PC-3 (cell line): ENCODE results near the gene CYP2A6. TPM values are rescaled to one million over a fixed set of nuclear protein-coding genes. Genes with fewer than 3 reads are reported as not detected.
"Not testable (repeated sequence)": the region's sequence is repeated elsewhere in the genome, so short reads cannot be mapped to it uniquely, and the experiment has no call there.

ENCODE experiments used
- ATAC-seq: fragments of 200-7000 bp; cut with Tn5 transposase; 2 replicates; pipeline ENCODE4 v1.9.1; 2020; ENCODE audit warnings: mild to moderate bottlenecking, moderate library complexity
- BruUV-seq: library from RNA; stranded (reverse); fragments of 400-500 nt; replicated peaks from 2 replicates; lab custom pipeline; 2021; lab: Mats Ljungman, UMichigan
- CTCF ChIA-PET: fragments of 300-600 bp; sonication (Branson Sonifier 250); formaldehyde crosslinking; loops from one replicate; lab custom pipeline; 2022; ENCODE audit warnings: antibody characterized with exemption; lab: Charles Lee
- POLR2A ChIA-PET: fragments of 300-600 bp; sonication (Branson Sonifier 250); formaldehyde crosslinking; loops from one replicate; lab custom pipeline; 2022; ENCODE audit warnings: antibody characterized with exemption; ENCODE audit not compliant: unreplicated experiment; lab: Charles Lee
- DNase-seq: peaks from one replicate; pipeline ENCODE4 v3.0.0-alpha.2; 2015
- H2AFZ ChIP-seq: fragments of 300-600 bp; sonication (generic); 2 replicates; pipeline ENCODE4 v1.6.0; 2016; ENCODE audit warnings: antibody characterized with exemption, low read length
- H3F3A ChIP-seq: fragments of 300-600 bp; sonication (generic); one replicate; pipeline ENCODE4 v1.6.0; 2017; ENCODE audit warnings: antibody characterized with exemption, low read length, control low read depth, mild to moderate bottlenecking; ENCODE audit not compliant: unreplicated experiment
- H3K27ac ChIP-seq: fragments of 300-600 bp; sonication (generic); 2 replicates; pipeline ENCODE4 v1.5.1; 2016; ENCODE audit warnings: mild to moderate bottlenecking, low read length
- H3K27me3 ChIP-seq: fragments of 300-600 bp; sonication (generic); 2 replicates; pipeline ENCODE4 v1.6.1; 2016; ENCODE audit warnings: low read length, mixed read lengths
- H3K36me3 ChIP-seq: fragments of 300-600 bp; sonication (generic); 2 replicates; pipeline ENCODE4 v1.6.1; 2016; ENCODE audit warnings: low read depth, mixed run types, low read length, mixed read lengths
- H3K4me1 ChIP-seq: fragments of 300-600 bp; sonication (generic); 2 replicates; pipeline ENCODE4 v1.5.1; 2016; ENCODE audit warnings: low read length; ENCODE audit not compliant: insufficient read depth
- H3K4me2 ChIP-seq: fragments of 300-600 bp; sonication (generic); 2 replicates; pipeline ENCODE4 v1.6.0; 2016; ENCODE audit warnings: low read length
- H3K4me3 ChIP-seq: fragments of 300-600 bp; sonication (generic); 2 replicates; pipeline ENCODE4 v1.5.1; 2016; ENCODE audit warnings: mild to moderate bottlenecking, low read length, mixed read lengths
- H3K79me2 ChIP-seq: fragments of 300-600 bp; sonication (generic); 2 replicates; pipeline ENCODE4 v1.6.1; 2017; ENCODE audit warnings: low read length, mixed read lengths
- H3K9ac ChIP-seq: fragments of 300-600 bp; sonication (generic); 2 replicates; pipeline ENCODE4 v1.6.0; 2016; ENCODE audit warnings: mild to moderate bottlenecking, low read length
- H3K9me2 ChIP-seq: fragments of 300-600 bp; sonication (generic); replicated peaks from 2 replicates; pipeline ENCODE4 v1.6.1; 2016; ENCODE audit warnings: mixed run types, low read length, mixed read lengths
- H3K9me3 ChIP-seq: fragments of 300-600 bp; sonication (generic); 2 replicates; pipeline ENCODE4 v1.6.1; 2016; ENCODE audit warnings: low read length, mixed read lengths
- H4K20me1 ChIP-seq: fragments of 300-600 bp; sonication (generic); 2 replicates; pipeline ENCODE4 v1.6.1; 2016; ENCODE audit warnings: low read length, mixed read lengths
- EZH2 ChIP-seq: fragments of 300-600 bp; sonication (generic); IDR thresholded peaks from one replicate; pipeline ENCODE4 v1.6.1; 2017; ENCODE audit warnings: antibody characterized with exemption, mild to moderate bottlenecking, low read length; ENCODE audit not compliant: unreplicated experiment
- EZH2phosphoT487 ChIP-seq: fragments of 300-600 bp; sonication (generic); IDR thresholded peaks from 2 replicates; pipeline ENCODE4 v1.6.1; 2018; ENCODE audit warnings: mild to moderate bottlenecking, antibody characterized with exemption, low read length, borderline replicate concordance
- intact Hi-C: fragments of 100-400 bp; cut with micrococcal nuclease; formaldehyde crosslinking; loops from 2 replicates; pipeline ENCODE4 v1.9.0; 2023
- total RNA-seq: library from RNA; depleted of rRNA; stranded (reverse); fragments of >200 nt; gene quantifications from 2 replicates; pipeline ENCODE4 v1.2.3, GENCODE V29; 2014
- TF ChIP-seq, protein P1 (sequence below): fragments of 300-600 bp; sonication (generic); conservative IDR thresholded peaks from 2 replicates; pipeline ENCODE4 v1.5.1; 2017; ENCODE audit warnings: antibody characterized with exemption, low read depth, mild to moderate bottlenecking, low read length

The CYP2A6 gene
- total RNA-seq, 1 experiment from 2014 or later: not detected

DNA sequence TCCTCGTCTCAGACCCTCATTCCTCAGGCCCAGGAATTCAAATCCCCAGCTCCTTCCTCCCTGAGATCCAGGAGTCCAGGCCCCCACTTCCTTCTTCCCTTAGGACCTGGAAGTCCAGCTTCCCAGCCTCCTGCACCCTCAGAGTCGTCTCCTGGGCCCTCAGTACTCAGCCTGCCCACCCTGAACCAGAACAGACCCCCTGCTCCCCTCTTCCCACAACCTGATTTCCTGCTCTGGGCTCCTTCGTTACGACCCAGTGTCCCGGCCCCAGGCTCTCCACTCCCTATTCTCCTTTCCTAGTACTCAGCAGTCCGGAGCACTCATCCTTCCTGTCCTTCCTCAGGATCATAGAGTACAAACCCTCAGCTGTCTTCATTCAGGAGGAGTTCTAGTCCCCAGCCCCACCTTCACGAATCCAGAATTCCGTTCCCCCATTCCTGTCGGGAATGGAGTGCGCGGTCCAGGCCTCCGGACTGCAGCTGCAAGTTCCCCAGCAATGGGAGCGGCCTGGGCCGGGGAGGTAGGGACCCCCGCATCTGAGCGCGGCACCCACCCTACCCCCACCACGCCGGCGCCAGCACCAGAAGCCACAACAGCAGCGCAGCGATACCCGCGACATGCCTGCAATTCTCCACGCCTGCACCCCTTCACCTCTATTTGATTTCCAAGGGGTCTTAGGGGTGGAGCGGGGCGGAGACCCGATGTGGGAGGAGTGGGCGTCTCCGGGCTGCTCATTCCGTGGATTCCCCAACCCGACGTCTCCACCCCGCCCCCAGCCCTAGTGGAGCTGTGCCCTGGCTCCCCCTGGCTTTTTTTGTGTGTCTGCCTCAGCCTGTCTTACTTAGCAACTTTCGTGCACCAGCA lies 38.5 kb downstream of the CYP2A6 start:
- H2AFZ ChIP-seq: no peak overlapping the region
- H3F3A ChIP-seq: no peaks in the 10 kb centered on the region
- intact Hi-C loops: no loop called here
- no peak for TF ChIP-seq EZH2phosphoT487
- TF ChIP-seq, protein P1, sequence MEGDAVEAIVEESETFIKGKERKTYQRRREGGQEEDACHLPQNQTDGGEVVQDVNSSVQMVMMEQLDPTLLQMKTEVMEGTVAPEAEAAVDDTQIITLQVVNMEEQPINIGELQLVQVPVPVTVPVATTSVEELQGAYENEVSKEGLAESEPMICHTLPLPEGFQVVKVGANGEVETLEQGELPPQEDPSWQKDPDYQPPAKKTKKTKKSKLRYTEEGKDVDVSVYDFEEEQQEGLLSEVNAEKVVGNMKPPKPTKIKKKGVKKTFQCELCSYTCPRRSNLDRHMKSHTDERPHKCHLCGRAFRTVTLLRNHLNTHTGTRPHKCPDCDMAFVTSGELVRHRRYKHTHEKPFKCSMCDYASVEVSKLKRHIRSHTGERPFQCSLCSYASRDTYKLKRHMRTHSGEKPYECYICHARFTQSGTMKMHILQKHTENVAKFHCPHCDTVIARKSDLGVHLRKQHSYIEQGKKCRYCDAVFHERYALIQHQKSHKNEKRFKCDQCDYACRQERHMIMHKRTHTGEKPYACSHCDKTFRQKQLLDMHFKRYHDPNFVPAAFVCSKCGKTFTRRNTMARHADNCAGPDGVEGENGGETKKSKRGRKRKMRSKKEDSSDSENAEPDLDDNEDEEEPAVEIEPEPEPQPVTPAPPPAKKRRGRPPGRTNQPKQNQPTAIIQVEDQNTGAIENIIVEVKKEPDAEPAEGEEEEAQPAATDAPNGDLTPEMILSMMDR: no peak
- no peak for TF ChIP-seq EZH2
- no peaks in the 10 kb centered on the region for H3K9me3 ChIP-seq
- ATAC-seq (no peak), DNase-seq (no peak)
- H3K27ac ChIP-seq: no peak overlapping the region
- no peaks in the 10 kb centered on the region for H3K4me1 ChIP-seq
- ChIA-PET POLR2A (no interaction called here), CTCF (interaction anchor here (0.6 kb wide), 1 partner anchor 351 kb away, joined by 3 read pairs; no protein-coding TSS in a partner anchor)
- H3K27me3 ChIP-seq: no peaks in the 10 kb centered on the region
- no TSS peak for BruUV-seq
- H3K79me2 ChIP-seq: no peaks in the 10 kb centered on the region
- H3K4me3 ChIP-seq: no peak overlapping the region
- no peaks in the 10 kb centered on the region for H3K9me2 ChIP-seq
- H3K36me3 ChIP-seq: peaks cover 4% of the 10 kb centered on the region; the same call in 1 of the 2 replicates
- no peak overlapping the region for H3K4me2 ChIP-seq
- H4K20me1 ChIP-seq: no peaks in the 10 kb centered on the region
- no peak overlapping the region for H3K9ac ChIP-seq

DNA sequence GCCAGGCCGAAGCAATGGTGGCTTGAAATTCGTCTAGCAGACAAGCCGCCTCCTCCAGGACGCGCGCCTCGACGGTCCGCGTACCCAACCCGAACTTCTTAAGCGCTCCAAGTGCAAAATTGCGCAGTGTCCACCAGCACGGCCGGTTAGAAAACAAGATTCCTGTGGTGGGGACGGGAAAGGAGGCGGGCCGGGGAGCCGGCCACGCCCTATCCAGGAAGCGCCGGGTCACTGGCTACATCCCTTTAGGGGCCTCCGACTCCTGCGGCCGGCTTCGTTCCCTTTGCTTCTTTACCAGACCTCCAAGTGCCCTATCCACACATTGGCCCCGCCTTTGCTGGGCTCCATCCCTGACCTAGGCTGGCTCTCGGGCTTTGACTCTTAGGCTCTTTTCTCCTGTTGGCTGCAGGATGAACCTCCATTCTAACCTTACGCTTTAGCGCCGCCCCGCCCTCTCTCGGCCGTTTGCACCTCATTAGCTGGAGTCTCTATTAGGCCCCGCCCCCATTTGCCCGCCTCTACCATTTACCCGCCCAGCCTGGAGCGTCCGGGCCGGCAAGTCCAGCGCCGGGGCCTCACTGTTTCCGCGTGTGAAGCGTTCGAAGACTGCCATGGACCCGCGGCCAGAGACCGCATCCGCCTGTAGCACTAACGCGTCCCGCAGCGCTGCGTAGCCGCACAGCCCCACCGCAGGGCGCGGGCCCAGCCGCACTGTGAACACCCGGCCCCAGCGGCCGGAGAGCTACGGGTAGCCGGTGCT lies 39.4 kb downstream of the CYP2A6 start:
- H3K36me3 ChIP-seq, H2AFZ ChIP-seq, H3K9me2 ChIP-seq, ATAC-seq, H3K4me2 ChIP-seq, H4K20me1 ChIP-seq, POLR2A ChIA-PET, H3K9me3 ChIP-seq, H3K4me3 ChIP-seq, H3K9ac ChIP-seq, DNase-seq, H3F3A ChIP-seq, H3K79me2 ChIP-seq, intact Hi-C loops, H3K4me1 ChIP-seq, BruUV-seq, H3K27me3 ChIP-seq, H3K27ac ChIP-seq: not testable (repeated sequence)
- CTCF ChIA-PET: interaction anchor here (0.6 kb wide), 1 partner anchor 352 kb away, joined by 3 read pairs; no protein-coding TSS in a partner anchor

DNA sequence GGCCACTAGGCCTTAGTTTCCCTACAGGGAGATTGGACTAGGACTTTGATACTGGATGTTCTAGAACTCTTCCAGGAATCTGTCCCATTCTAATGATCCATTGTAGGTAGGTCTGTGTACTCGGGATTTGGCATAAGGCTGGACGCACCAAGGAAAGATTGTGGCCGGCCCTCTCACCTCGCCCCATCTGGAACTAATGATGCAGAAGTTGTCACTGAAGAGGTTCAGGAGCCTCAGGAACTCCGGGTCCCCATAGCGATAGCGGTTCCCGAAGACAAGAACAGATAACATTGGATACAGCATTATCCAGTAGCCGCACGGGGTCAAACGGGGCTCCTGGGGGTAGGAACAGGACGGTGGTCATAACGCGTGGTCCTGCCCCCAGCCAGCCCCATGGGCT lies 40.1 kb downstream of the CYP2A6 start:
- Histone ChIP-seq H3K27ac (no peak overlapping the region), H4K20me1 (no peaks in the 10 kb centered on the region), H3K9me2 (no peaks in the 10 kb centered on the region), H2AFZ (no peak overlapping the region), H3K9ac (no peak overlapping the region), H3K4me3 (no peak overlapping the region), H3K4me1 (no peaks in the 10 kb centered on the region), H3F3A (no peaks in the 10 kb centered on the region), H3K4me2 (no peak overlapping the region), H3K79me2 (0 out of 2 replicates have a peak, but pooled peaks cover 6% of the 10 kb centered on the region), H3K9me3 (no peaks in the 10 kb centered on the region), H3K27me3 (no peaks in the 10 kb centered on the region), H3K36me3 (peaks cover 6% of the 10 kb centered on the region)
- POLR2A ChIA-PET: no interaction called here
- ATAC-seq: no peak
- no peak for TF ChIP-seq EZH2phosphoT487
- TF ChIP-seq EZH2: no peak
- TF ChIP-seq, protein P1: no peak
- CTCF ChIA-PET: no interaction called here
- no peak for DNase-seq
- intact Hi-C loops: no loop called here
- no TSS peak for BruUV-seq
